K562 (cell line): ENCODE measurements around the gene ASXL2. TPM values are rescaled to one million over a fixed set of nuclear protein-coding genes. Genes with fewer than 3 reads are reported as not detected.

Experiments
- DACH1 ChIP-seq: fragments of 450-650 bp; IDR thresholded peaks from 2 replicates; pipeline ENCODE4 v1.6.1; 2018; ENCODE audit not compliant: partially characterized antibody
- FOXJ3 ChIP-seq: sonication (generic); formaldehyde crosslinking; IDR thresholded peaks from 2 replicates; pipeline ENCODE4 v1.4.0; 2020; ENCODE audit warnings: mild to moderate bottlenecking, missing genetic modification reagents
- KAT8 ChIP-seq: fragments of 450-650 bp; IDR thresholded peaks from 2 replicates; pipeline ENCODE4 v1.6.1; 2016; ENCODE audit warnings: low read depth, mild to moderate bottlenecking
- KHSRP ChIP-seq: fragments of 450-650 bp; IDR thresholded peaks from 2 replicates; pipeline ENCODE4 v1.6.1; 2017
- PHF8 ChIP-seq: fragments of 200-600 bp; sonication (generic); IDR thresholded peaks from 2 replicates; pipeline ENCODE4 v1.6.1; 2012; ENCODE audit warnings: mixed run types, mild to moderate bottlenecking, inconsistent platforms, low read length, moderate library complexity, borderline replicate concordance
- SREBF2 ChIP-seq: sonication (generic); formaldehyde crosslinking; IDR thresholded peaks from 2 replicates; pipeline ENCODE4 v1.4.0; 2020; ENCODE audit warnings: mild to moderate bottlenecking, missing genetic modification reagents
- WHSC1 ChIP-seq: IDR thresholded peaks from one replicate; pipeline ENCODE4 v1.6.1; 2012; ENCODE audit warnings: low read length, control low read depth, inconsistent platforms
- ZFX ChIP-seq: sonication (generic); formaldehyde crosslinking; IDR thresholded peaks from 2 replicates; pipeline ENCODE4 v1.8.0; 2022; ENCODE audit warnings: mild to moderate bottlenecking, missing genetic modification reagents, moderate library complexity
- ZNF431 ChIP-seq: sonication (generic); formaldehyde crosslinking; IDR thresholded peaks from 2 replicates; pipeline ENCODE4 v1.8.0; 2022; ENCODE audit warnings: mild to moderate bottlenecking, missing genetic modification reagents
- ZNF644 ChIP-seq: fragments of 200-800 bp; sonication (Bioruptor generic); IDR thresholded peaks from 2 replicates; pipeline ENCODE4 v1.6.1; 2016; ENCODE audit warnings: low read depth, missing genetic modification characterization, missing compliant biosample characterization
- ZNF785 ChIP-seq: fragments of 250-450 bp; sonication (Bioruptor Pico); IDR thresholded peaks from 2 replicates; pipeline ENCODE4 v1.4.0; 2020; ENCODE audit warnings: mild to moderate bottlenecking
- polyA plus RNA-seq, 8 experiments: library from polyadenylated mRNA; depleted of rRNA in 4 of 8; stranded (reverse) in 5 of 8; unstranded in 3 of 8; fragments of >200 nt; fragmentation: Nextera tagmentation in 2 of 8; fragmentation: Illumina TruSeq in 1 of 8; extraction: Ambion mirVana in 2 of 8; extraction: Trizol in 1 of 8; gene quantifications; 2 replicates each; pipeline versions ENCODE4 v1.2.1 to v1.2.3, GENCODE V29; 2011 to 2014; ENCODE audit warnings: inconsistent platforms in 1 of 8, missing spikeins in 1 of 8
- total RNA-seq, 7 experiments: library from RNA; depleted of rRNA in 6 of 7; stranded (reverse); fragments of >200 nt in 6 of 7; fragmentation: Illumina TruSeq in 2 of 7; extraction: Trizol in 2 of 7; gene quantifications; 2 replicates each; pipeline versions ENCODE4 v1.2.1 to v1.2.3, GENCODE V29; 2011 to 2021; ENCODE audit warnings: low replicate concordance in 1 of 7
- TF ChIP-seq, protein P1 (sequence below), 3 experiments: IDR thresholded peaks in 2 of 3; conservative IDR thresholded peaks in 1 of 3; 2 replicates each; pipeline ENCODE4 v1.5.1; 2011 to 2012; ENCODE audit warnings: low read length in 3 of 3, mild to moderate bottlenecking in 3 of 3, control low read depth in 2 of 3, improper control_type of control experiment in 1 of 3, inconsistent platforms in 1 of 3, low read depth in 1 of 3, mixed read lengths in 1 of 3, moderate library complexity in 1 of 3; ENCODE audit not compliant: insufficient read depth in 2 of 3
- TF ChIP-seq, protein P2 (sequence below): fragments of 450-650 bp; IDR thresholded peaks from 2 replicates; pipeline ENCODE4 v1.6.1; 2014; ENCODE audit warnings: low read depth, mild to moderate bottlenecking, moderate library complexity, borderline replicate concordance
- TF ChIP-seq, protein P3 (sequence below): fragments of 250-450 bp; sonication (Bioruptor Pico); IDR thresholded peaks from 2 replicates; pipeline ENCODE4 v1.8.0; 2022; ENCODE audit warnings: moderate library complexity, mild to moderate bottlenecking, inconsistent platforms
- TF ChIP-seq, protein P4 (sequence below): fragments of 450-650 bp; formaldehyde crosslinking; IDR thresholded peaks from 2 replicates; pipeline ENCODE4 v1.4.0; 2022; ENCODE audit warnings: missing genetic modification characterization
- TF ChIP-seq, protein P5 (sequence below): fragments of 250-450 bp; sonication (Bioruptor Pico); IDR thresholded peaks from 2 replicates; pipeline ENCODE4 v1.5.0; 2021; ENCODE audit warnings: mild to moderate bottlenecking, borderline replicate concordance
- TF ChIP-seq, protein P6 (sequence below): sonication (generic); formaldehyde crosslinking; IDR thresholded peaks from 2 replicates; pipeline ENCODE4 v1.8.0; 2022; ENCODE audit warnings: missing genetic modification reagents, mild to moderate bottlenecking, borderline replicate concordance

Gene ASXL2
- total and polyA plus RNA-seq, 9 of the 15 experiments (the other 6 are each of a cell fraction or from before 2014, with no cell fraction given), result 2.2 to 25.9 (median 9.0) TPM

DNA sequence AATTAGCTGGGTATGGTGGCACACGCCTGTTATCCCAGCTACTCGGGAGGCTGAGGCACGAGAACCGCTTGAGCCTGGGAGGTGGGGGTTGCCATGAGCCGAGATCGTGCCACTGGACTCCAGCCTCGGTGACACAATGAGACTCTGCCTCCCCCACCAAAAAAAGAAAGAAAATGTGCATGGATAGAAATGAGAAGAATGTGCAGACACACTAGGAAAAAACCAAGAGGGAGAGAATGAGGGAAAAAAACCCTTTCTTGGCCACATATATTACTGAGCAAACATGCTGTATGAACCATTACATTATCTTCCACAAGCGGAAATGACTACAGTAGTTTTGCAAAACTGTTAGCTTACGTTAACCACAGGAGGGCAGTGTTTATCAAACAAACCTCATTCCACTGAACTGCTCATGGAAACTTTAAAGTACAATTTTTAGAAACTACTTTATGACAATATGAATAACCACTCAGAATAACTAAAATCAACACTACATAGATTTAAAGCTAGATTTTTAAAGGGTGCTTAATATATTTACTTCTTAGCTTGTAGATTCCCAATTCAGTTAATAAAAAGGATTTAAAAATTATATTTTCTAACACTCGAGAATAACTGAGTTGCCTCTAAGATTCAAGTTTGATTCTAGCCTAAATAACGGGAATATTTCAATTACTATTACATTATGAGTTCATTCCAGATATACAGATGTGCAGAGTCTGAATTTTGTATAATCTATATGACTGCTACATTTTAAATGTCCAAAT is 26.4 kb downstream of the ASXL2 start (continued):
- TF ChIP-seq, protein P1, sequence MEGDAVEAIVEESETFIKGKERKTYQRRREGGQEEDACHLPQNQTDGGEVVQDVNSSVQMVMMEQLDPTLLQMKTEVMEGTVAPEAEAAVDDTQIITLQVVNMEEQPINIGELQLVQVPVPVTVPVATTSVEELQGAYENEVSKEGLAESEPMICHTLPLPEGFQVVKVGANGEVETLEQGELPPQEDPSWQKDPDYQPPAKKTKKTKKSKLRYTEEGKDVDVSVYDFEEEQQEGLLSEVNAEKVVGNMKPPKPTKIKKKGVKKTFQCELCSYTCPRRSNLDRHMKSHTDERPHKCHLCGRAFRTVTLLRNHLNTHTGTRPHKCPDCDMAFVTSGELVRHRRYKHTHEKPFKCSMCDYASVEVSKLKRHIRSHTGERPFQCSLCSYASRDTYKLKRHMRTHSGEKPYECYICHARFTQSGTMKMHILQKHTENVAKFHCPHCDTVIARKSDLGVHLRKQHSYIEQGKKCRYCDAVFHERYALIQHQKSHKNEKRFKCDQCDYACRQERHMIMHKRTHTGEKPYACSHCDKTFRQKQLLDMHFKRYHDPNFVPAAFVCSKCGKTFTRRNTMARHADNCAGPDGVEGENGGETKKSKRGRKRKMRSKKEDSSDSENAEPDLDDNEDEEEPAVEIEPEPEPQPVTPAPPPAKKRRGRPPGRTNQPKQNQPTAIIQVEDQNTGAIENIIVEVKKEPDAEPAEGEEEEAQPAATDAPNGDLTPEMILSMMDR (IDR thresholded peaks at IDR 0.05 in 2 of 3, conservative IDR thresholded peaks at IDR 0.05 in 1 of 3; ENCODE audit: insufficient read depth in 2 of 3, low read depth in 1 of 3, low read length in 3 of 3), result peak; percentile 53 to 81 (median 65); a peak in 5 of 6 replicates
- TF ChIP-seq ZNF644 (tag), result no peak
- TF ChIP-seq, protein P2, sequence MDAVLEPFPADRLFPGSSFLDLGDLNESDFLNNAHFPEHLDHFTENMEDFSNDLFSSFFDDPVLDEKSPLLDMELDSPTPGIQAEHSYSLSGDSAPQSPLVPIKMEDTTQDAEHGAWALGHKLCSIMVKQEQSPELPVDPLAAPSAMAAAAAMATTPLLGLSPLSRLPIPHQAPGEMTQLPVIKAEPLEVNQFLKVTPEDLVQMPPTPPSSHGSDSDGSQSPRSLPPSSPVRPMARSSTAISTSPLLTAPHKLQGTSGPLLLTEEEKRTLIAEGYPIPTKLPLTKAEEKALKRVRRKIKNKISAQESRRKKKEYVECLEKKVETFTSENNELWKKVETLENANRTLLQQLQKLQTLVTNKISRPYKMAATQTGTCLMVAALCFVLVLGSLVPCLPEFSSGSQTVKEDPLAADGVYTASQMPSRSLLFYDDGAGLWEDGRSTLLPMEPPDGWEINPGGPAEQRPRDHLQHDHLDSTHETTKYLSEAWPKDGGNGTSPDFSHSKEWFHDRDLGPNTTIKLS, result peak; percentile 43; the same call in 1 of the 2 replicates
- TF ChIP-seq PHF8, result no peak
- TF ChIP-seq, protein P3, sequence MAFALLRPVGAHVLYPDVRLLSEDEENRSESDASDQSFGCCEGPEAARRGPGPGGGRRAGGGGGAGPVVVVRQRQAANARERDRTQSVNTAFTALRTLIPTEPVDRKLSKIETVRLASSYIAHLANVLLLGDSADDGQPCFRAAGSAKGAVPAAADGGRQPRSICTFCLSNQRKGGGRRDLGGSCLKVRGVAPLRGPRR (CRISPR knock-in tag), result no peak
- no peak for TF ChIP-seq SREBF2 (CRISPR knock-in tag)
- TF ChIP-seq KAT8, result no peak
- TF ChIP-seq, protein P4, sequence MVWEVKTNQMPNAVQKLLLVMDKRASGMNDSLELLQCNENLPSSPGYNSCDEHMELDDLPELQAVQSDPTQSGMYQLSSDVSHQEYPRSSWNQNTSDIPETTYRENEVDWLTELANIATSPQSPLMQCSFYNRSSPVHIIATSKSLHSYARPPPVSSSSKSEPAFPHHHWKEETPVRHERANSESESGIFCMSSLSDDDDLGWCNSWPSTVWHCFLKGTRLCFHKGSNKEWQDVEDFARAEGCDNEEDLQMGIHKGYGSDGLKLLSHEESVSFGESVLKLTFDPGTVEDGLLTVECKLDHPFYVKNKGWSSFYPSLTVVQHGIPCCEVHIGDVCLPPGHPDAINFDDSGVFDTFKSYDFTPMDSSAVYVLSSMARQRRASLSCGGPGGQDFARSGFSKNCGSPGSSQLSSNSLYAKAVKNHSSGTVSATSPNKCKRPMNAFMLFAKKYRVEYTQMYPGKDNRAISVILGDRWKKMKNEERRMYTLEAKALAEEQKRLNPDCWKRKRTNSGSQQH (CRISPR knock-in tag), result 0 out of 2 replicates have a peak, but pooled peaks have one; percentile 47
- no peak for TF ChIP-seq ZNF785 (CRISPR knock-in tag)
- TF ChIP-seq, protein P5, sequence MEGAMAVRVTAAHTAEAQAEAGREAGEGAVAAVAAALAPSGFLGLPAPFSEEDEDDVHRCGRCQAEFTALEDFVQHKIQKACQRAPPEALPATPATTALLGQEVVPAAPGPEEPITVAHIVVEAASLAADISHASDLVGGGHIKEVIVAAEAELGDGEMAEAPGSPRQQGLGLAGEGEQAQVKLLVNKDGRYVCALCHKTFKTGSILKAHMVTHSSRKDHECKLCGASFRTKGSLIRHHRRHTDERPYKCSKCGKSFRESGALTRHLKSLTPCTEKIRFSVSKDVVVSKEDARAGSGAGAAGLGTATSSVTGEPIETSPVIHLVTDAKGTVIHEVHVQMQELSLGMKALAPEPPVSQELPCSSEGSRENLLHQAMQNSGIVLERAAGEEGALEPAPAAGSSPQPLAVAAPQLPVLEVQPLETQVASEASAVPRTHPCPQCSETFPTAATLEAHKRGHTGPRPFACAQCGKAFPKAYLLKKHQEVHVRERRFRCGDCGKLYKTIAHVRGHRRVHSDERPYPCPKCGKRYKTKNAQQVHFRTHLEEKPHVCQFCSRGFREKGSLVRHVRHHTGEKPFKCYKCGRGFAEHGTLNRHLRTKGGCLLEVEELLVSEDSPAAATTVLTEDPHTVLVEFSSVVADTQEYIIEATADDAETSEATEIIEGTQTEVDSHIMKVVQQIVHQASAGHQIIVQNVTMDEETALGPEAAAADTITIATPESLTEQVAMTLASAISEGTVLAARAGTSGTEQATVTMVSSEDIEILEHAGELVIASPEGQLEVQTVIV, result no peak
- TF ChIP-seq, protein P6, sequence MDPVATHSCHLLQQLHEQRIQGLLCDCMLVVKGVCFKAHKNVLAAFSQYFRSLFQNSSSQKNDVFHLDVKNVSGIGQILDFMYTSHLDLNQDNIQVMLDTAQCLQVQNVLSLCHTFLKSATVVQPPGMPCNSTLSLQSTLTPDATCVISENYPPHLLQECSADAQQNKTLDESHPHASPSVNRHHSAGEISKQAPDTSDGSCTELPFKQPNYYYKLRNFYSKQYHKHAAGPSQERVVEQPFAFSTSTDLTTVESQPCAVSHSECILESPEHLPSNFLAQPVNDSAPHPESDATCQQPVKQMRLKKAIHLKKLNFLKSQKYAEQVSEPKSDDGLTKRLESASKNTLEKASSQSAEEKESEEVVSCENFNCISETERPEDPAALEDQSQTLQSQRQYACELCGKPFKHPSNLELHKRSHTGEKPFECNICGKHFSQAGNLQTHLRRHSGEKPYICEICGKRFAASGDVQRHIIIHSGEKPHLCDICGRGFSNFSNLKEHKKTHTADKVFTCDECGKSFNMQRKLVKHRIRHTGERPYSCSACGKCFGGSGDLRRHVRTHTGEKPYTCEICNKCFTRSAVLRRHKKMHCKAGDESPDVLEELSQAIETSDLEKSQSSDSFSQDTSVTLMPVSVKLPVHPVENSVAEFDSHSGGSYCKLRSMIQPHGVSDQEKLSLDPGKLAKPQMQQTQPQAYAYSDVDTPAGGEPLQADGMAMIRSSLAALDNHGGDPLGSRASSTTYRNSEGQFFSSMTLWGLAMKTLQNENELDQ (CRISPR knock-in tag), result no peak
- no peak for TF ChIP-seq ZNF431 (CRISPR knock-in tag)
- TF ChIP-seq FOXJ3 (CRISPR knock-in tag), result no peak
- TF ChIP-seq KHSRP, result no peak
- TF ChIP-seq DACH1, result no peak
- TF ChIP-seq ZFX (CRISPR knock-in tag), result no peak
- TF ChIP-seq WHSC1, result no peak
